HepG2 (cell line): Measurements from ENCODE around the gene YIPF1. TPM values are rescaled to one million over a fixed set of nuclear protein-coding genes. Genes with fewer than 3 reads are reported as not detected.

Experiments used
- ATAC-seq: fragments of 200-7000 bp; cut with Tn5 transposase; 3 replicates; pipeline ENCODE4 v1.9.1; 2020; ENCODE audit warnings: mild to moderate bottlenecking, moderate library complexity
- BruUV-seq: library from RNA; stranded (reverse); fragments of 400-500 nt; replicated peaks from 2 replicates; lab custom pipeline; 2021; lab: Mats Ljungman, UMichigan
- CTCF ChIA-PET: fragments of 300-600 bp; formaldehyde crosslinking; extraction: SDS; loops from one replicate; lab custom pipeline; 2021; ENCODE audit warnings: low total read pairs, inconsistent platforms, low intra/inter-chr PET ratio; lab: Yijun Ruan, JAX
- POLR2A ChIA-PET: fragments of 350-600 bp; sonication (Branson Sonifier 250); formaldehyde crosslinking; loops from one replicate; lab custom pipeline; 2020; ENCODE audit warnings: antibody characterized with exemption, inconsistent platforms; lab: Yijun Ruan, JAX
- DNase-seq: peaks from one replicate; pipeline ENCODE4 v3.0.0-alpha.2; 2015; ENCODE audit warnings: low spot score
- FAIRE-seq: peaks from 3 replicates; lab custom pipeline; 2011; peaks lifted over from hg19 to GRCh38; lab: Jason Lieb, UNC
- H2AFZ ChIP-seq: one replicate; pipeline ENCODE4 v1.6.1; 2011; ENCODE audit warnings: low read length, inconsistent platforms
- H3K27ac ChIP-seq: fragments of 300-600 bp; 3 replicates; pipeline ENCODE4 v1.8.0; 2011; ENCODE audit warnings: mixed run types, mild to moderate bottlenecking, mixed read lengths, low read length, inconsistent platforms; ENCODE audit not compliant: insufficient read depth; ENCODE audit errors: extremely low read length
- H3K27me3 ChIP-seq, 2 experiments: fragments of 200-600 bp in 1 of 2; 2 replicates in 1 of 2; 3 replicates in 1 of 2; pipeline versions ENCODE4 v1.6.0 to v1.8.0; 2011; ENCODE audit warnings: low read length in 2 of 2, mild to moderate bottlenecking in 2 of 2, moderate library complexity in 2 of 2, inconsistent platforms in 1 of 2; ENCODE audit not compliant: insufficient read depth in 2 of 2, control insufficient read depth in 1 of 2
- H3K36me3 ChIP-seq, 2 experiments: fragments of 200-600 bp in 1 of 2; replicated peaks in 1 of 2; 2 replicates in 1 of 2; 3 replicates in 1 of 2; pipeline versions ENCODE4 v1.5.1 to v1.8.0; 2011; ENCODE audit warnings: low read length in 2 of 2, inconsistent platforms in 1 of 2; ENCODE audit not compliant: insufficient read depth in 2 of 2, control insufficient read depth in 1 of 2
- H3K4me1 ChIP-seq: 2 replicates; pipeline ENCODE4 v1.5.1; 2012; ENCODE audit warnings: low read length, inconsistent platforms; ENCODE audit not compliant: insufficient read depth
- H3K4me2 ChIP-seq: 2 replicates; pipeline ENCODE4 v1.6.0; 2011; ENCODE audit warnings: low read depth, low read length, inconsistent platforms
- H3K4me3 ChIP-seq, 3 experiments: fragments of 200-600 bp in 1 of 3; sonication (generic), shearing (Covaris generic) in 1 of 3; replicated peaks in 1 of 3; 2 replicates each; pipeline ENCODE4 v1.5.1; 2011 to 2016; ENCODE audit warnings: low read length in 3 of 3, inconsistent platforms in 2 of 3, low read depth in 2 of 3, mild to moderate bottlenecking in 2 of 3, control low read depth in 1 of 3, mixed read lengths in 1 of 3; ENCODE audit not compliant: insufficient read depth in 1 of 3
- H3K79me2 ChIP-seq: one replicate; pipeline ENCODE4 v1.6.1; 2011; ENCODE audit warnings: low read length, inconsistent platforms; ENCODE audit not compliant: insufficient read depth
- H3K9ac ChIP-seq: 2 replicates; pipeline ENCODE4 v1.6.0; 2011; ENCODE audit warnings: mild to moderate bottlenecking, low read depth, low read length, inconsistent platforms; ENCODE audit not compliant: insufficient read depth
- H3K9me3 ChIP-seq: 2 replicates; pipeline ENCODE4 v1.5.1; 2012; ENCODE audit warnings: mild to moderate bottlenecking, low read length
- H4K20me1 ChIP-seq: 2 replicates; pipeline ENCODE4 v1.6.0; 2011; ENCODE audit warnings: inconsistent platforms, mild to moderate bottlenecking, low read length, moderate library complexity; ENCODE audit not compliant: insufficient read depth
- AGO1 ChIP-seq: fragments of 200-400 bp; formaldehyde crosslinking; IDR thresholded peaks from 2 replicates; pipeline ENCODE4 v1.6.1; 2017; ENCODE audit warnings: mild to moderate bottlenecking, low read depth, low read length, moderate library complexity; ENCODE audit not compliant: poor library complexity, severe bottlenecking
- ARID3A ChIP-seq: IDR thresholded peaks from 2 replicates; pipeline ENCODE4 v1.6.1; 2012; ENCODE audit warnings: low read depth, low read length, improper control_type of control experiment
- BCLAF1 ChIP-seq: fragments of 450-650 bp; IDR thresholded peaks from 2 replicates; pipeline ENCODE4 v1.6.1; 2017; ENCODE audit warnings: mild to moderate bottlenecking
- BHLHE40 ChIP-seq: IDR thresholded peaks from 2 replicates; pipeline ENCODE4 v1.6.1; 2011; ENCODE audit warnings: low read length, improper control_type of control experiment
- CBFB ChIP-seq: sonication (generic); formaldehyde crosslinking; IDR thresholded peaks from 2 replicates; pipeline ENCODE4 v1.4.0; 2020; ENCODE audit warnings: missing genetic modification reagents
- GPBP1L1 ChIP-seq: sonication (generic); formaldehyde crosslinking; IDR thresholded peaks from 2 replicates; pipeline ENCODE4 v1.5.0; 2020; ENCODE audit warnings: mild to moderate bottlenecking, missing genetic modification reagents
- HDAC6 ChIP-seq: fragments of 200-600 bp; sonication (generic); IDR thresholded peaks from 2 replicates; pipeline ENCODE4 v1.7.0; 2017; ENCODE audit warnings: mild to moderate bottlenecking, antibody characterized with exemption, low read length, low read depth
- TBL1XR1 ChIP-seq: fragments of 150-350 bp; IDR thresholded peaks from 2 replicates; pipeline ENCODE4 v1.6.1; 2014; ENCODE audit warnings: borderline replicate concordance, low read length; ENCODE audit not compliant: partially characterized antibody
- ZFP62 ChIP-seq: sonication (generic); formaldehyde crosslinking; IDR thresholded peaks from 2 replicates; pipeline ENCODE4 v1.4.0; 2020; ENCODE audit warnings: missing genetic modification reagents
- ZNF138 ChIP-seq: sonication (generic); formaldehyde crosslinking; IDR thresholded peaks from 2 replicates; pipeline ENCODE4 v1.5.0; 2020; ENCODE audit warnings: mild to moderate bottlenecking, low read depth, missing genetic modification reagents
- ZNF850 ChIP-seq: sonication (generic); formaldehyde crosslinking; conservative IDR thresholded peaks from 2 replicates; pipeline ENCODE4 v1.9.0; 2021; ENCODE audit warnings: mild to moderate bottlenecking, missing genetic modification reagents
- WGBS: methylation state at CpG from one replicate; pipeline ENCODE4 v1.1.6; 2017; ENCODE audit warnings: low lambda C conversion rate; 5-methylcytosine and 5-hydroxymethylcytosine counted together
- in situ Hi-C: cut with HindIII; loops from 2 replicates; pipeline ENCODE4 v1.10.0; 2017; ENCODE audit warnings: low pct_unique_long_range_greater_than_20kb; ENCODE audit not compliant: extremely low pct_ligation_motif_present
- intact Hi-C: fragments of 100-400 bp; cut with micrococcal nuclease; formaldehyde crosslinking; loops from one replicate; pipeline ENCODE4 v1.10.0; 2022; ENCODE audit not compliant: unreplicated experiment
- polyA plus RNA-seq, 8 experiments: library from polyadenylated mRNA; depleted of rRNA in 3 of 8; stranded (reverse) in 7 of 8; unstranded in 1 of 8; fragments of >200 nt; fragmentation: Illumina TruSeq in 4 of 8; extraction: Trizol in 4 of 8; gene quantifications; 2 replicates each; pipeline versions ENCODE4 v1.2.1 to v1.2.3, GENCODE V29; 2011 to 2016; ENCODE audit warnings: low read depth in 4 of 8, missing spikeins in 1 of 8, mixed read lengths in 1 of 8; ENCODE audit not compliant: insufficient read depth in 1 of 8
- total RNA-seq, 5 experiments: library from RNA; depleted of rRNA; stranded (reverse); fragments of >200 nt; fragmentation: Illumina TruSeq; extraction: Trizol; gene quantifications; 2 replicates each; pipeline ENCODE4 v1.2.3, GENCODE V29; 2016; ENCODE audit warnings: low read depth in 1 of 5

The YIPF1 gene
- total and polyA plus RNA-seq, 2 of the 13 experiments (the other 11 are each of a cell fraction or from before 2014, with no cell fraction given), result 21.1 to 31.9 TPM

GRCh38 chr1:53919675-53920066 lies 30.1 kb upstream of the YIPF1 start:
- in situ Hi-C loops, result no loop called here
- Histone ChIP-seq H4K20me1 (no peaks in the 10 kb centered on the region), H3K27me3 (no peaks in the 10 kb centered on the region), H3K4me3 (no peak overlapping the region), H3K4me1 (peaks cover 32% of the 10 kb centered on the region), H3K36me3 (peaks cover 1 to 18% of the 10 kb centered on the region in 2 experiments; a peak in 2 of 5 replicates), H3K9ac (no peak overlapping the region), H3K27ac (peak overlapping the region; percentile 51), H3K9me3 (no peaks in the 10 kb centered on the region), H3K79me2 (no peaks in the 10 kb centered on the region), H2AFZ (no peak overlapping the region), H3K4me2 (peak overlapping the region; percentile 6; the same call in 1 of the 2 replicates)
- ChIA-PET POLR2A (interaction anchor here (0.5 to 2.6 kb wide), 8 partner anchors 10 to 48 kb away, joined by 3 to 10 read pairs (median 3); partner anchors contain the start of genes DIO1, IFT25, LRRC42 and YIPF1), CTCF (interaction anchor here (2.3 kb wide), 1 partner anchor 41 kb away, joined by 7 read pairs; no protein-coding TSS in a partner anchor)
- WGBS, result 71% methylated on average over 3 of the region's 3 CpGs
- DNase-seq, result no peak
- BruUV-seq, result no TSS peak
- ATAC-seq, result peak; percentile 57
- intact Hi-C loops, result loop anchor here (1.0 kb wide), 1 partner anchor 41 kb away; no protein-coding TSS in a partner anchor
- TF ChIP-seq AGO1 (no peak), ZNF850 (CRISPR knock-in tag) (0 out of 2 replicates have a peak, but pooled peaks have one; percentile 29), ARID3A (0 out of 2 replicates have a peak, but pooled peaks have one; percentile 31)
- FAIRE-seq, result no peak

GRCh38 chr1:53918343-53918742 lies 28.7 kb upstream of the YIPF1 start:
- Histone ChIP-seq H3K36me3 (peaks cover 1 to 12% of the 10 kb centered on the region in 2 experiments; a peak in 2 of 5 replicates), H4K20me1 (no peaks in the 10 kb centered on the region), H3K9ac (no peak overlapping the region), H3K4me3 (no peak overlapping the region), H3K4me1 (peaks cover 32% of the 10 kb centered on the region), H3K27me3 (no peaks in the 10 kb centered on the region), H3K4me2 (no peak overlapping the region), H3K9me3 (no peaks in the 10 kb centered on the region), H3K27ac (peak overlapping the region; percentile 51), H3K79me2 (no peaks in the 10 kb centered on the region), H2AFZ (no peak overlapping the region)
- FAIRE-seq, result no peak
- in situ Hi-C loops (no loop called here), intact Hi-C loops (no loop called here)
- BruUV-seq, result no TSS peak
- ChIA-PET CTCF (interaction anchor here (2.3 kb wide), 1 partner anchor 39 kb away, joined by 7 read pairs; no protein-coding TSS in a partner anchor), POLR2A (interaction anchor here (1.0 to 2.6 kb wide), 5 partner anchors 9 to 47 kb away, joined by 3 to 10 read pairs (median 4); partner anchors contain the start of genes DIO1, IFT25, LRRC42 and YIPF1)
- no peak for DNase-seq
- WGBS, result 96% methylated on average over 5 of the region's 5 CpGs
- ATAC-seq, result no peak
- TF ChIP-seq TBL1XR1 (no peak), BHLHE40 (no peak), CBFB (CRISPR knock-in tag) (no peak), ZFP62 (no peak), GPBP1L1 (CRISPR knock-in tag) (no peak), HDAC6 (no peak), ZNF138 (CRISPR knock-in tag) (no peak), BCLAF1 (no peak)
